ENCODE results near the gene MAOB.

Gene MAOB

GRCh38 chrX:43860646-43861370, 21.4 kb downstream of the MAOB start:
- DNase-seq, result no peak

- DNase-seq, result no peak
Observed at GRCh38 chrX:43853225-43853828, 28.9 kb downstream of the MAOB start.

GRCh38 chrX:43850629-43851028, 31.6 kb downstream of the MAOB start:
- DNase-seq, result no peak

GRCh38 chrX:43849173-43849572, 33.1 kb downstream of the MAOB start:
- no peak for DNase-seq

- DNase-seq, result no peak
Observed at GRCh38 chrX:43847352-43847751, 34.9 kb downstream of the MAOB start.

GRCh38 chrX:43846558-43846957, 35.7 kb downstream of the MAOB start:
- no peak for DNase-seq

GRCh38 chrX:43845776-43846175, 36.5 kb downstream of the MAOB start:
- no peak for DNase-seq

- DNase-seq, result no peak
Observed at GRCh38 chrX:43840265-43840664, 42.0 kb downstream of the MAOB start.

- DNase-seq, result peak; percentile 36
Observed at GRCh38 chrX:43836435-43837184, 45.6 kb downstream of the MAOB start.

- DNase-seq, result no peak
Observed at GRCh38 chrX:43835559-43835958, 46.7 kb downstream of the MAOB start.

GRCh38 chrX:43827791-43828190, 54.5 kb downstream of the MAOB start:
- no peak for DNase-seq

GRCh38 chrX:43822014-43822413, 60.2 kb downstream of the MAOB start:
- DNase-seq, result no peak

- DNase-seq, result no peak
Observed at GRCh38 chrX:43817444-43817843, 64.8 kb downstream of the MAOB start.

- no peak for DNase-seq
Observed at GRCh38 chrX:43815209-43815608, 67.0 kb downstream of the MAOB start.

- peak; percentile 5 for DNase-seq
Observed at GRCh38 chrX:43813898-43814297, 68.4 kb downstream of the MAOB start.

- DNase-seq, result no peak
Observed at GRCh38 chrX:43813319-43813718, 68.9 kb downstream of the MAOB start.

GRCh38 chrX:43809463-43809862, 72.8 kb downstream of the MAOB start:
- DNase-seq, result no peak

GRCh38 chrX:43808231-43808630, 74.0 kb downstream of the MAOB start:
- DNase-seq, result no peak

GRCh38 chrX:43805579-43805978, 76.7 kb downstream of the MAOB start:
- DNase-seq, result no peak

GRCh38 chrX:43804021-43804420, 78.2 kb downstream of the MAOB start:
- DNase-seq, result no peak

- DNase-seq, result no peak
Observed at GRCh38 chrX:43785930-43786591, 96.2 kb downstream of the MAOB start.

- no peak for DNase-seq
Observed at GRCh38 chrX:43758044-43758443, 124.2 kb downstream of the MAOB start.

- no peak for DNase-seq
Observed at GRCh38 chrX:43756076-43756475, 126.2 kb downstream of the MAOB start.

- no peak for DNase-seq
Observed at GRCh38 chrX:43753637-43754036, 128.6 kb downstream of the MAOB start.

Measured in activated CD4-positive, alpha-beta T cell treated with anti-CD3 and anti-CD28 coated beads, Interleukin-2, Interleukin-6, amounts not matched to agents 100 ng/mL and 50 ng/mL, durations not matched to agents 16 hours and 8 hours (primary cell).